22Rv1 (cell line): ENCODE measurements around the gene ELOVL2.

Experiments used
- ZFX ChIP-seq: fragments of 450-650 bp; IDR thresholded peaks from 2 replicates; pipeline ENCODE4 v1.6.1; 2017; ENCODE audit warnings: antibody characterized with exemption, borderline replicate concordance
- TF ChIP-seq, protein P1 (sequence below): fragments of 450-650 bp; IDR thresholded peaks from 2 replicates; pipeline ENCODE4 v1.5.1; 2017; ENCODE audit warnings: mild to moderate bottlenecking

DNA sequence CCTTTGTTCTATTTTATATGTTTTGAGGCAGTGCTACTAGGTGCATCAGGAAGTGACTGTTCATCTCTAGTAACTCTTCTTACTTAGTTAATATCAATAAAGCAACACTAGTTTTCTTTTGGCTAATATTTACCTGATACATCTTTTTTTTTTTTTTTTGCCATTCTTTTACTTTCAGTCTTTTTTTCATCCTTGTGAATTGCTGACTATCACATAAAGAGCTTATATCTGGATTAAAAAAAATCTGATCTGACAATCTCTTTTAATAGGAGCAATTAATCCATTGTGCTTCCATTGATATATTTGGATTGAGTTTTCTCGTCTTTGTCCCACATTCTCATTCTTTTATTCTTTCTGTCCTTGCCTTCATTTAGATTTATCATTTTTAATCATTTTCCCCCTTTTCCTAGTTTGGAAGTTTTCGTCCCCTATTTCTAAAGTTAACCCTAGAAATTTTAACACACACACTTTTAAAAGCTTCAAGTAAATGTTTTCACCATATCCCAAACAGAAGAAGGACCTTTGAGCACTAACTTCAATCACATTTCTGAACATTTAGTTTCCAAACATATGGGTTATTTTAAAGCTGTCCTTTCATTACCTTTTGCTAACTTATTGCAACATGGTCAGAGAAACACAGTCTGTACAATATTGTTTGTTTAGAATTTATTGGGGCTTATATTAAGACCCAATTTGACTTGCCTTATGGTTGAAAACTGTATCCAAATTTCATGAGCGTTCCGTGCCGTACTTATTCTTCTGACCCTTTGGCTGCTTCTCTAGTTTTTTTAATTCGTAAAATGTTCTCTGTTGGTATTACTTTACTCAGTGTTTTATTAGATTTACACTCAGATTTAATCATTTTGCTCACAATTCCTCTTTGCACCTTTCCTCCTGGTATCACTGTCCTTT, 94.3 kb downstream of the ELOVL2 start:
- TF ChIP-seq, protein P1, sequence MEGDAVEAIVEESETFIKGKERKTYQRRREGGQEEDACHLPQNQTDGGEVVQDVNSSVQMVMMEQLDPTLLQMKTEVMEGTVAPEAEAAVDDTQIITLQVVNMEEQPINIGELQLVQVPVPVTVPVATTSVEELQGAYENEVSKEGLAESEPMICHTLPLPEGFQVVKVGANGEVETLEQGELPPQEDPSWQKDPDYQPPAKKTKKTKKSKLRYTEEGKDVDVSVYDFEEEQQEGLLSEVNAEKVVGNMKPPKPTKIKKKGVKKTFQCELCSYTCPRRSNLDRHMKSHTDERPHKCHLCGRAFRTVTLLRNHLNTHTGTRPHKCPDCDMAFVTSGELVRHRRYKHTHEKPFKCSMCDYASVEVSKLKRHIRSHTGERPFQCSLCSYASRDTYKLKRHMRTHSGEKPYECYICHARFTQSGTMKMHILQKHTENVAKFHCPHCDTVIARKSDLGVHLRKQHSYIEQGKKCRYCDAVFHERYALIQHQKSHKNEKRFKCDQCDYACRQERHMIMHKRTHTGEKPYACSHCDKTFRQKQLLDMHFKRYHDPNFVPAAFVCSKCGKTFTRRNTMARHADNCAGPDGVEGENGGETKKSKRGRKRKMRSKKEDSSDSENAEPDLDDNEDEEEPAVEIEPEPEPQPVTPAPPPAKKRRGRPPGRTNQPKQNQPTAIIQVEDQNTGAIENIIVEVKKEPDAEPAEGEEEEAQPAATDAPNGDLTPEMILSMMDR: no peak
- no peak for TF ChIP-seq ZFX
